Measurements from ENCODE around the gene ATG2B.

ATG2B gene

GRCh38 chr14:96286251-96286650 is 76.9 kb downstream of the ATG2B start:
- Histone ChIP-seq H3K4me3 (ENCODE audit: low read depth, low read length) (no peak overlapping the region), H3K27ac (no peak overlapping the region), H3K36me3 (ENCODE audit: control insufficient read depth, insufficient read depth, low read length) (no peaks in the 10 kb centered on the region)

GRCh38 chr14:96285667-96286066 is 77.5 kb downstream of the ATG2B start:
- no peaks in the 10 kb centered on the region for H3K79me2 ChIP-seq

More at GRCh38 chr14:96286251-96286650, 76.9 kb downstream of the ATG2B start:
- Histone ChIP-seq H2AFZ (no peak overlapping the region), H3K27me3 (ENCODE audit: control insufficient read depth, insufficient read depth, low read length) (no peaks in the 10 kb centered on the region), H3K9me3 (ENCODE audit: control insufficient read depth, low read length) (no peaks in the 10 kb centered on the region), H3K79me2 (no peaks in the 10 kb centered on the region), H3K4me2 (ENCODE audit: low read length) (no peak overlapping the region), H3K4me1 (no peaks in the 10 kb centered on the region), H3K9ac (no peak overlapping the region)
- TF ChIP-seq CTCF (IDR thresholded peaks at IDR 0.05), result no peak

GRCh38 chr14:96284430-96284829 is 78.7 kb downstream of the ATG2B start:
- no peaks in the 10 kb centered on the region for H3K4me1 ChIP-seq
- H3K36me3 ChIP-seq (ENCODE audit: control insufficient read depth, insufficient read depth, low read length), result no peaks in the 10 kb centered on the region
- H3K4me3 ChIP-seq (ENCODE audit: low read depth, low read length), result no peak overlapping the region
- no peak for TF ChIP-seq CTCF (IDR thresholded peaks at IDR 0.05)
- H3K27me3 ChIP-seq (ENCODE audit: control insufficient read depth, insufficient read depth, low read length), result no peaks in the 10 kb centered on the region
- no peak overlapping the region for H2AFZ ChIP-seq
- H3K9ac ChIP-seq, result no peak overlapping the region
- no peaks in the 10 kb centered on the region for H3K9me3 ChIP-seq (ENCODE audit: control insufficient read depth, low read length)
- H3K27ac ChIP-seq, result no peak overlapping the region
- no peaks in the 10 kb centered on the region for H3K79me2 ChIP-seq
- no peak overlapping the region for H3K4me2 ChIP-seq (ENCODE audit: low read length)

More at GRCh38 chr14:96285667-96286066, 77.5 kb downstream of the ATG2B start:
- no peaks in the 10 kb centered on the region for H3K27me3 ChIP-seq (ENCODE audit: control insufficient read depth, insufficient read depth, low read length)
- H2AFZ ChIP-seq, result no peak overlapping the region
- H3K9me3 ChIP-seq (ENCODE audit: control insufficient read depth, low read length), result no peaks in the 10 kb centered on the region
- H3K27ac ChIP-seq, result no peak overlapping the region
- H3K9ac ChIP-seq, result no peak overlapping the region
- no peaks in the 10 kb centered on the region for H3K36me3 ChIP-seq (ENCODE audit: control insufficient read depth, insufficient read depth, low read length)
- H3K4me2 ChIP-seq (ENCODE audit: low read length), result no peak overlapping the region
- no peak overlapping the region for H3K4me3 ChIP-seq (ENCODE audit: low read depth, low read length)
- no peak for TF ChIP-seq CTCF (IDR thresholded peaks at IDR 0.05)
- H3K4me1 ChIP-seq, result no peaks in the 10 kb centered on the region

DNA sequence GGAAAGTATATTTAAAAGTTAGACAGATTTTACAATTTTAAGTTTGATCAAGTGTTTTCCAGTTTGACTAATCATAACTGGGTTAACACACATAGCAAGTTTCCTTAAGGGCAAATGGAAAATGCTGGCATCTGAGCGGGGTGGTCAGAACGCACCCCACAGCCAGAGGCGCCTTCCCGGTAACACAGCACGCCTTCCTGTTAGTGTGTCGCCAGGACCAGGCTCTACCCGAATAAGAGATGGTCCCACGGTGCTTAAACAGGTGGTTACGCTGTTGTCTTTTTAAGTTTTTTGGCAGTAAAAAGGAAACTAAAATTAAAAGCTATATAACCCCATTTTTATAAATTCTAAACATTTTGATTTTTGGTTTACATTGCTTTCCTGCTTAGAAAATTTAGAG is 79.1 kb downstream of the ATG2B start:
- Histone ChIP-seq H3K4me1 (no peaks in the 10 kb centered on the region), H3K36me3 (ENCODE audit: control insufficient read depth, insufficient read depth, low read length) (no peaks in the 10 kb centered on the region), H3K79me2 (no peaks in the 10 kb centered on the region), H3K9me3 (ENCODE audit: control insufficient read depth, low read length) (no peaks in the 10 kb centered on the region), H3K27me3 (ENCODE audit: control insufficient read depth, insufficient read depth, low read length) (no peaks in the 10 kb centered on the region), H3K27ac (no peak overlapping the region), H3K9ac (no peak overlapping the region), H3K4me2 (ENCODE audit: low read length) (no peak overlapping the region), H3K4me3 (ENCODE audit: low read depth, low read length) (no peak overlapping the region), H2AFZ (no peak overlapping the region)
- TF ChIP-seq CTCF (IDR thresholded peaks at IDR 0.05), result no peak

- Histone ChIP-seq H3K4me2 (ENCODE audit: low read length) (no peak overlapping the region), H3K79me2 (no peaks in the 10 kb centered on the region), H3K4me3 (ENCODE audit: low read depth, low read length) (no peak overlapping the region), H3K4me1 (no peaks in the 10 kb centered on the region), H3K9me3 (ENCODE audit: control insufficient read depth, low read length) (no peaks in the 10 kb centered on the region), H3K27me3 (ENCODE audit: control insufficient read depth, insufficient read depth, low read length) (no peaks in the 10 kb centered on the region), H3K9ac (no peak overlapping the region), H2AFZ (no peak overlapping the region), H3K27ac (no peak overlapping the region), H3K36me3 (ENCODE audit: control insufficient read depth, insufficient read depth, low read length) (no peaks in the 10 kb centered on the region)
- no peak for TF ChIP-seq CTCF (IDR thresholded peaks at IDR 0.05)
These were observed 81.7 kb downstream of the ATG2B start for GRCh38 chr14:96281486-96281885.

Data from parathyroid adenoma (tissue), 2 donors.